ENCODE measurements around the gene IL22RA2.

- no peak for TF ChIP-seq POLR2AphosphoS5 (IDR thresholded peaks at IDR 0.05)
- no peak for TF ChIP-seq CTCF (IDR thresholded peaks at IDR 0.05)
- no peak for TF ChIP-seq POLR2A (IDR thresholded peaks at IDR 0.05)
These were observed 70.5 kb downstream of the IL22RA2 start for GRCh38 chr6:137102851-137103492.
